ENCODE data around the gene TSKU.
A peak's percentile ranks its signal among the peaks of the same experiment; 100 is the strongest.
"Not testable (repeated sequence)": the region's sequence is repeated elsewhere in the genome, so short reads cannot be mapped to it uniquely, and the experiment has no call there.

Gene TSKU

DNA sequence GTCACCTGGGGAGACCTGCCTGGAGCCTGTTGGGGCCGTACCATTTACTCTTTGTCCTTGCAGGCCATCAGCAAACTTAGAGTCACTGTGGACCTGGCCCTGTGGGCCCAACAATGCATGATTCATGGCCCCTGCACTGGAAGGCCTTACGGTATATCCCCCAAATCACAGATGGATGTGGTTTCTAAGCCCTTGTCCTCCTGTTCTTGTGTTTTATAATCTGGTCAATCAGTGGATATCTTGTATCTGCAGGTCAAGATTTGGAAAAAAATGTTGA is 6.2 kb downstream of the TSKU start:
- DNase-seq = no peak

DNA sequence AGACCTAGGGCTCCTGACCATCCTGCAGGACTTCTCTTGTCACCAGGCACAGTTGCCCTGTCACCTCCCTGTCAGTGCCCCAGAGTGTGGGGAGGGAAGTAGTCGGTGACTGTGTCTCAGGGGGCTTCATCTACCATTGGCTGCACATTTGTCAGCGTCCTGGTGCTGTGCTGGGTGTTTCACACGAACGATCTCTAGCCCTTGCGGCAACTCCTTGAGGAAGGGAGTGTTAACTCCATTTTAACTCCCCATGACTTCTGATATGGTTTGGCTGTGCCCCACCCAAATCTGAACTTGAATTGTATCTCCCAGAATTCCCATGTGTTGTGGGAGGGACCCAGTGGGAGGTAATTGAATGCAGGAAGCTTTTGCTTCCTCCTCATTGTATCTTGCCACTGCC is 7.1 kb downstream of the TSKU start:
- no peak for DNase-seq

DNA sequence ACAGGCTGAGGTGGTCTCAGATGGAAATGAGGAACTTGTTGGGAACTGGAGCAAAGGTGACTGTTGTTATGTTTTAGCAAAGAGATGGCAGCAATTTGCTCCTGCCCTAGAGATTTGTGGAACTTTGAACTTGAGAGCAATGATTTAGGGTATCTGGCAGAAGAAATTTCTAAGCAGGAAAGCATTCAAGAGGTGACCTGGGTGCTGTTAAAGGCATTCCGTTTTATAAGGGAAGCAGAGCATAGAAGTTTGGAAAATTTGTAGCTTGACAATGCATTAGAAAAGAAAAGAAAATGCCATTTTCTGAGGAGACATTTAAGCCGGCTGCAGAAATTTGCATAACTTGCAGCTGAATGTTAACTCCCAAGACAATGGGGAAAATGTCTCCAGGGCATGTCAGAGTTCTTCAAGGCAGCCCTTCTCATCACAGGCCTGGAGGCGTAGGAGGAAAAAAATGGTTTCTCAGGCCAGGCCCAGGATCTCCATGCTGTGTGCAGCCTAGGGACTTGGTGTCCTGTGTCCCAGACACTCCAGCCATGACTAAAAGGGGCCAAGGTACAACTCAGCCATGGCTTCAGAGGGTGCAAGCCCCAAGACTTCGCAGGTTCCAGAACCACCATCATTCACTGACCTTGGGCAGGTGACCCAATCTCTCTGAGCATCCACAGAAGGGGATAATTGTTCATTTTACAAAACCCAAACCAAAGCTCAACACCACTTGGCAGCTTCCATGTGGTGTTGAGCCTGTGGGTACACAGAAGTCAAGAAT is 8.0 kb downstream of the TSKU start:
- DNase-seq = not testable (repeated sequence)

GRCh38 chr11:76791861-76792260 is 8.7 kb downstream of the TSKU start:
- DNase-seq = no peak

GRCh38 chr11:76792505-76793264 is 9.5 kb downstream of the TSKU start:
- no peak for DNase-seq

DNA sequence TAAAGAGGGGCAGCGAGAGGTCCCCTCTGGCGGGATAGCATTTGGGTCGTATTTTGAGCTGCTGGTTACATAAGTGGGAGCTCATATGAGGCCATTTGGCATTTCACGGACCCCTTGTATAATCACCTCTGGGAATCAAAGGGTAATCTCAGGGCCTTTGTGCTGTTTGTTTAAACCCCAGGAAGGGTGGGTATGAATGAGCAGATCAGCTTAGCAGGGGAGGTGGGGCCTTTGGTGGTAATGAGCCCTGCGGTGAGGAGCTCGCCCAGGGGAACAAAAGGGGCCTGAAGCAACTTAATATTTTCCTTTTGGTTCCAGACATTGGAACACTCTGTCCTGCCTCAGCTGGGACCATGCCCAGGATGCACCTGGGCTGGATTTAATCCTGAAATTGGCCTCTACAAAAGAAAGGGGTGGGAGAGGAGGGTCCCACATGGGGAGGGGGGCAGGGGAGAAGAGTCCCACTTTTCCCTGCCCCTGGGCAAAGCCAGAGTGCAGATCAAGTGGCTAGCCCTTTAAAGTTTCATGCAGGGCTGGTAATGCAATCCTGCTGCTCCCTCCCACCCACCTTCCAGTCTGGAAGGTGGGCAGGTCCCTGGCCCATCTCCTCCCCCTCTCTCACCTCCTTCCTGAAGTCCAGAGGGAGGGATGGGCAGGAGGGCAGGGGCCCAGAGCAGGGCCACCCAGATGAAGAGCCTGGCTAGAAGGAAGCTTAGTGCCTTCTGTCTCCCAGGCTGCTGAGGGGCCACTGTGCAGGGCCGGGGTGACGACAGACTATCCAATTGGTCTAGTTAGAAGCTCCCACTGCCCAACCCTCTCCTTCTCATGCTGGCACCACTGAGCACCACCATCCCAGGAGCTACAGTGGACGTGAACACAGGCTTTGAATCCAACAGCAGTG is 10.5 kb downstream of the TSKU start:
- no peak for DNase-seq

DNA sequence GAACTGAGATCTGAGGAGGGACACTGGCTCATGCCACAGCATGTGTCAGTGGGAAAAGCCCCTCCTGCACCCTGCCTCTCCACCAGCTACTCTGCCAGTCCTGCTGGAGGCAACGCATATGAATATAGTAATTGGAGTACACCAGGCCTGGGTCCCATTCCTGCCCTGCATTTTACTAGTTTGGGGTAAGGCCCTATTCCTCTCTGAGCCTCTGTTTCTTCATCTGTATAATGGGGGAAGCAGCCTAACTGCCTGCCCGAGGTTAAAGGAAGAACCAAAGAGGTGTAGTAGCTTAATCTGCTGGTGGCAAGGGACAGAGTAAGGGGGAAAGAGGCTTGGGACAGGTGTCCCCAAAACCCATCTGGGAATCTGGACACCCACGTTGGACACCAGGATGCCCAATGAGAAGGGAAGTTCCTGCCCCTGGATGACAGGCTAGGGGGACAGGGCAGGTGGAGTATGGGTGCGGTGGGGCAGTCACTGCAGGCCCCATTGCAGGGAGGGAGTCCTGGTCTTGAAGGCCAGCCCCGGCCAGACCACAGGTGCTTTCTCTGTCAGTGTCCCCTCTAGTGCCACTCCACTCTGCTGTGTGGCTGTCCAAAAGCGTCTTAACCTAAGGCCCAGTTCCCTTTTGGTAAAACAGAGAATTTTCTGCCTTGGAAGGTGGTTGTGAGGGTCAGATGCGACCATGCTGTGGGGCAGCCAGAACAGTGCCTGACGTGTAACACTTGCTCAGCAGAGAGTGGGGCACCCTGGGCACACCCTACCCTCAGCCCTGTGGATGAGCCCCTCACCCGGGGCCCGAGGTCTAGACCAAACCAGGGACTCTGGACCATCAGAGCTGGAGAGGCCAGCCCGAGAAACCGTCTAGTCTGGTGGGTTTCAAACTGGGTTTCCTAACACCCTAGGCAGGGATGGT is 11.5 kb downstream of the TSKU start:
- no peak for DNase-seq

GRCh38 chr11:76795290-76795935 is 12.3 kb downstream of the TSKU start:
- no peak for DNase-seq

DNA sequence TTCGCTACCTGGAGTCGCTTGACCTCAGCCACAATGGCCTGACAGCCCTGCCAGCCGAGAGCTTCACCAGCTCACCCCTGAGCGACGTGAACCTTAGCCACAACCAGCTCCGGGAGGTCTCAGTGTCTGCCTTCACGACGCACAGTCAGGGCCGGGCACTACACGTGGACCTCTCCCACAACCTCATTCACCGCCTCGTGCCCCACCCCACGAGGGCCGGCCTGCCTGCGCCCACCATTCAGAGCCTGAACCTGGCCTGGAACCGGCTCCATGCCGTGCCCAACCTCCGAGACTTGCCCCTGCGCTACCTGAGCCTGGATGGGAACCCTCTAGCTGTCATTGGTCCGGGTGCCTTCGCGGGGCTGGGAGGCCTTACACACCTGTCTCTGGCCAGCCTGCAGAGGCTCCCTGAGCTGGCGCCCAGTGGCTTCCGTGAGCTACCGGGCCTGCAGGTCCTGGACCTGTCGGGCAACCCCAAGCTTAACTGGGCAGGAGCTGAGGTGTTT is 12.8 kb downstream of the TSKU start:
- no peak for DNase-seq

- DNase-seq = no peak
Observed at GRCh38 chr11:76796511-76797198, 13.5 kb downstream of the TSKU start.

GRCh38 chr11:76797341-76798201 is 14.4 kb downstream of the TSKU start:
- no peak for DNase-seq

- DNase-seq = no peak
Observed at GRCh38 chr11:76798202-76798581, 15.0 kb downstream of the TSKU start.

- no peak for DNase-seq
Observed at GRCh38 chr11:76798671-76799065, 15.5 kb downstream of the TSKU start.

DNA sequence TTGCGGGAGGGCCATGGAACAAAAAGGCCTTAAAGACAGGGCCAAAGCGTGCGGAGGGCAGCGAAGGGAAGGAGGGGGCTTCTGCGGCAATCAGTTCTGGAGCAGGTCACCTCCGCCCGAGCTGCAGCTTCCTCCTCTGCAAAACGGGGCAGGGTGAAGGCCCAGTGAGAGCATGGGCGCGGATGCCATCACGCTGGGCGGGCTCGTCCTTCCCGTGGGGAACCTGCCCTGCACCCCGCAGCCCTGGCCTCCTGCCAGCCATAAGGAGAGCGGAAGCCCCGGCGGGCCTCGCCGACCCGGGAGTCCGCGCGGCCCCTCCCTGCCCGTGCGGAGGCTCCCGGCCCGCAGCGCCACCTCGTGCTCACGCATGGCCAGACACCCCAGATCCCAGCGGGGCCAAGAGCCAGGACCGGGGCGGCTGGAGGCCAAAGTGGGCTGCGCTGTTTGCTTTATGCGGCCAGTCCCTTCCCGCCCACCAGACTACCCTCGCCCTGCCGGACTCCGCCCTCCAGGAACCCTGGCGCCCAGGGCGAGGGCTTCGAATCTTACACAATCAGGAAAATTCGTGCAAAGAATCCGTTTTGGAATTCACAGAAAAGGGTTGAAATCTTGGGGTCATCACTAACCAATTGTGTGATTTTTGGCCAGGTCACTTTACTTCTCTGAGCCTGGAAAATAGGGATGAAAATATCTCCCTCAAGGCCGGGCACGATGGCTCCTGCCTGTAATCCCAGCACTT is 16.1 kb downstream of the TSKU start:
- peak; percentile 49 to 57 for DNase-seq

DNA sequence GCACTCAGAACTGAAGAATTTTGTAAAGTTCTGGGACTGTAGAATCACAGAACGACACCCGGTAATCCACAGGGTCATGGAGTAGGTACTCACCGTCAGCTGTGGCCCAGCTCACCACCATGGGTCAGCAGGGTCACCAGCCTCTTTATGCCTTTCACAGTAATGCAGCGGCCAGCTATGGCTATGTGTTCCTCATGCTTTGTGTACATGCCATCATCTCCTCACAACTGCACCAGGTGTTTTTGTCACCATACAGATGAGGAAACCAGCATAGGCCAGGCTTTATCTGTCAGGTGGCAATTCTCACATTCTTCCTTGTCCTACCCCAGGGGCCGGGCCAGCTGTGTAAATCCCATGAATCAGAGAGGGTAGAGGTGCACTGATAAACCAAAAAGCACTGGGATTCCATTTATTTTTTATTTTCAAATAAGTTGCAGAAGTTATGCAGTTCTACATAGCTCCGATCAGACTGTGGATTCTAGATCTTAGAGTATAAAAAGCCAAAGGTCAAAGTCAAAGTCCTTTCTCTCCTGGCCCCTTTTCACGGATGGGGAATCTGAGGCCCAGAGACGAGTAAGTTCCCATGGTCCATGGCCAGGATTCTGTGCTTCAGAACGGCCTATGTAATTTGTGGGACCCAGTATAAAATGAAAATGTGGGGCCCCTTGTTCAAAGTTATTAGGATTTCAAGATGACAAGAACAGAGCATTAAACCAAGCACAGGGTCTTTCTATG is 17.5 kb downstream of the TSKU start:
- no peak for DNase-seq

GRCh38 chr11:76801225-76801624 is 18.1 kb downstream of the TSKU start:
- DNase-seq = no peak

GRCh38 chr11:76801736-76802135 is 18.6 kb downstream of the TSKU start:
- no peak for DNase-seq

DNA sequence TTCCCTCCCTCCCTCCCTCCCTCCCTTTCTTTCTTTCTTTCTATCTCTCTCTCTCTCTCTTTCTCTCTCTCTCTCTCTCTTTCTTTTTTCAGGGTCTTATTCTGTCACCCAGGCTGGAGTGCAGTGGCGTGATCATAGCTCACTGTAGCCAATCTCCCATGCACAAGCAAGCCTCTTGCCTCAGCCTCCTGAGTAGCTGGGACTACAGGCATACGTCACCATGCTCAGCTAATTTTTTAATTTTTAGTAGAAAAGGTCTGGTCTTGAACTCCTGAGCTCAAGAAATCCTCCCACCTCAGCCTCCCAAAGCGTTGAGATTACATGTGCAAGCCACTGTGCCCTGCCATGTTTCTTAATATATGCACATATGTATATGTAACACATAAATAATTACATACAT is 19.0 kb downstream of the TSKU start:
- no peak for DNase-seq

DNA sequence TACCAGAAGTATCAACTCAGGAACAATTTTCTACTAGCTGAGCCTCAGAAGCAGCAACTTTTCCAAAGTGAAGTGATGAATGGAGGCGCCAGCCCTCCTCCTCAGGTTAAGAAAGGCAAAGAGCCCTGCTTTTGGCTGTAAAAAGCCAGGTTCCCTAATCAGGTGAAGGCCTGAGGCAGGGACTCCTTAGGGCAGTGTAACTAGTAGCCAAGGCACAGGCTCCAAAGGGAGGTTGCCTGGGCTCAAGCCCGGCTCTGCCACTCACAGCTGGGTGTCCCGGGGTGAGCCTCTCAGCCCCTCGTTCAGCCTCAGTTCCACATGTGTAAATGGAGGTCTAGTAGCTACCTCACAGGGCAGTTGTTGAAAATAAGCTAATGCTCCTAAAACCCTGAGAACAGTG is 19.5 kb downstream of the TSKU start:
- no peak for DNase-seq
